BLaER1 (cell line): Measurements from ENCODE around the gene MAGI2.
A peak's percentile ranks its signal among the peaks of the same experiment; 100 is the strongest.

ENCODE experiments used
- H3K27ac ChIP-seq: shearing (Covaris generic); formaldehyde crosslinking; 2 replicates; pipeline ENCODE4 v1.8.1; 2022
- H3K27me3 ChIP-seq: shearing (Covaris generic); formaldehyde crosslinking; 2 replicates; pipeline ENCODE4 v1.8.1; 2022
- H3K36me3 ChIP-seq: shearing (Covaris generic); formaldehyde crosslinking; 2 replicates; pipeline ENCODE4 v1.8.1; 2022
- H3K4me1 ChIP-seq: shearing (Covaris generic); formaldehyde crosslinking; 2 replicates; pipeline ENCODE4 v1.8.1; 2022
- H3K4me2 ChIP-seq: shearing (Covaris generic); formaldehyde crosslinking; 2 replicates; pipeline ENCODE4 v1.8.1; 2022
- H3K4me3 ChIP-seq: shearing (Covaris generic); formaldehyde crosslinking; 2 replicates; pipeline ENCODE4 v1.8.1; 2022
- H3K9ac ChIP-seq: shearing (Covaris generic); formaldehyde crosslinking; 2 replicates; pipeline ENCODE4 v1.8.1; 2022
- H3K9me3 ChIP-seq: shearing (Covaris generic); formaldehyde crosslinking; 2 replicates; pipeline ENCODE4 v1.8.1; 2022
- H4K20me1 ChIP-seq: shearing (Covaris generic); formaldehyde crosslinking; 2 replicates; pipeline ENCODE4 v1.8.1; 2022
- Cebpa-rat ChIP-seq: shearing (Covaris generic); IDR thresholded peaks from 2 replicates; pipeline ENCODE4 v1.8.1; 2022

Gene MAGI2

DNA sequence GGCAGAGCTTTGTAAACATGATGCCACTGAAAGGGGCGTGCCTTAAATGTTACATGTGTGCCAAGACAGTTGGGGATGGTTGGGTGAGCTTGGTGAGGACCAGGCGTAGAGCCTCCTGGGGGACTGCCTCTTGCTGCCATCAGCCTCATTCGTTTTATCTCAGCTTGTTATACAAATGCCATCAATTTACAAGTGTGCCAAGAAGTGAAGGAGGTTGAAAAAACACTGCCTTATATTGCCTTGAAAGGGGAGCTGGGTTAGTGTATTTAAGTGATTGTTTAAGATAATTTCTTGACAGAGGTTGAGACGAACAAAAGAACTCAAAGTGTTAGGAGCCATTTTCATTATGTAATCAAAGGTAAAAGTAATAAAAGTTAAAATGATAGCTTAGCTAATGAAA lies 1300.2 kb downstream of the MAGI2 start:
- no peak overlapping the region for H3K9ac ChIP-seq
- no peak overlapping the region for H3K4me3 ChIP-seq
- H3K36me3 ChIP-seq = no peaks in the 10 kb centered on the region
- no peaks in the 10 kb centered on the region for H3K9me3 ChIP-seq
- TF ChIP-seq Cebpa-rat = no peak
- no peaks in the 10 kb centered on the region for H4K20me1 ChIP-seq
- peaks cover 10% of the 10 kb centered on the region for H3K4me1 ChIP-seq
- H3K4me2 ChIP-seq = peak overlapping the region; percentile 3; the same call in 1 of the 2 replicates
- H3K27me3 ChIP-seq = no peaks in the 10 kb centered on the region
- no peak overlapping the region for H3K27ac ChIP-seq

DNA sequence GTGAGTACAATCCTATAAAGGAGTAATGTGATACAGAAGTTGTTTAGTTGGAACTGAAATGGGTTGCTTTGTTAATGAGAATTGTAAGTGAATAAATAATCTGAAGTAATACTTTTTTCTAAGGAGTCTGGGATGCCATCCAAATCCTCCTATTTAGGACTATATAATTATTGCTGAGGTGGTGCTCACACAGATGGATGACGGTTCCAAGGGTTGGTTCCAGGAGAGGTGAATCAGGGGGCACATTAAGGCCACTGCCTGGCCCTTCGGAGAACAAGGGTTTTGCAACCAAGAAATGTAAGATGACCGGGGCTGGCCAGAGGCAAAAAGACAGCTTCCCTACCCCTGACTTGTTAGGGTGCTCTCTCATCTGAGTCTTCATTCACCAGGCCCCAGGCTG lies 1302.2 kb downstream of the MAGI2 start:
- H3K4me3 ChIP-seq = no peak overlapping the region
- no peak for TF ChIP-seq Cebpa-rat
- H3K27ac ChIP-seq = no peak overlapping the region
- H3K4me2 ChIP-seq = no peak overlapping the region
- H3K36me3 ChIP-seq = no peaks in the 10 kb centered on the region
- no peak overlapping the region for H3K9ac ChIP-seq
- H3K27me3 ChIP-seq = no peaks in the 10 kb centered on the region
- peaks cover 10% of the 10 kb centered on the region for H3K4me1 ChIP-seq
- no peaks in the 10 kb centered on the region for H3K9me3 ChIP-seq
- H4K20me1 ChIP-seq = no peaks in the 10 kb centered on the region

DNA sequence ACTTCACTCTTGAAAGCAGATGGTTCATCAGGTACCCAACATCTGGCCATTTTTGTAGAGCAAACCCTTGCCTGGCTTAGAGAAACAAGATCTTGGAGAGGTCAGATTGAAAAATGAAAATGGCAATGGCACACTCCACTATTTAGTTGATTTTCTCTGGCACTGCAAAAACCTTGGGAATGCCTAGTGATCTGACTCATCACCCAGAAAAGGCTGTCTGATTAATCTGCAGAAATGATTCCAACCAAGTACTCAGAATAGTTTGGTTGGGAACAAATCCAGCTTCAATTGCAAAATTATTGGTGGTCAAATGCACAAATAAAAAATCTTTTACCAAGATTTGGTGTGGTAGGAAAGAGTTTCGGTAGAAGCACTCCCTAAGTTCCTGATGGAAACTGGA lies 1303.7 kb downstream of the MAGI2 start:
- Histone ChIP-seq H3K4me3 (no peak overlapping the region), H3K9ac (no peak overlapping the region), H3K36me3 (no peaks in the 10 kb centered on the region), H3K27me3 (no peaks in the 10 kb centered on the region), H3K4me2 (no peak overlapping the region), H3K27ac (no peak overlapping the region), H3K9me3 (no peaks in the 10 kb centered on the region), H3K4me1 (peaks cover 10% of the 10 kb centered on the region), H4K20me1 (no peaks in the 10 kb centered on the region)
- no peak for TF ChIP-seq Cebpa-rat

DNA sequence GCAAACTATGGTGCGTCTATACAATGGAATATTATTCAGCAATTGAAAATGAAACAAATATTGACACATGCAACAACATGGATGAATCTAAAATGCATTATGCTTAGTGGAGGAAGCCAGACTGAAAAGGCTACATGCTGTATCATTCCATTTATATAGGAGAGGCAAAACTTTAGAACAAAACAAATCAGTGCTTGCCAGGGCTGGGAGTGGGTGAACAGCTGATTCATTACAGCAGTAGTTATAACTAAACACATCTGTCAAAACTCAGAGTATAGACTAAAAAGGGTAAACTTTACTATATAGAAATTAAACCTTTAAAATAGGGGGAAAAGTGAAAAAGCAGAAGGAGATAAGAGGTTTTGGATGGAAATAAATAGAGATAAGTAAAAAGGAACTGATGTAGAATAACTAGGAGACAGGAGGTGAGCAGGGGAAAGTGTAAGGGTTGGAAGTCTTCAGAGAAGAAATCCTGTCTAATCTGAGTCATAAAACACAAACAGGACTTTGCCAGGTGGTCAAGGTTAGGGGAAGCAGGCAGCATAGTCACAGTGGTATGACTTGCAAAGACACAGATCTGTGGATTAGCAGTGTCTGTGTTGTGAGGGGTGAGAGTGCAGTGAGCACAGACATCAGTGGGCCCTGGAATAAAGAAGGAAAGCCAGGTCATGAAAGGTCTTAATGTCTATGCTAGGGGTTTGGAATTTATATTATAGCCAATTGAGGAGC lies 1305.1 kb downstream of the MAGI2 start:
- Histone ChIP-seq H3K4me1 (peaks cover 5% of the 10 kb centered on the region), H3K36me3 (no peaks in the 10 kb centered on the region), H3K4me3 (no peak overlapping the region), H3K27ac (no peak overlapping the region), H4K20me1 (no peaks in the 10 kb centered on the region), H3K4me2 (no peak overlapping the region), H3K9me3 (no peaks in the 10 kb centered on the region), H3K27me3 (no peaks in the 10 kb centered on the region), H3K9ac (no peak overlapping the region)
- no peak for TF ChIP-seq Cebpa-rat

DNA sequence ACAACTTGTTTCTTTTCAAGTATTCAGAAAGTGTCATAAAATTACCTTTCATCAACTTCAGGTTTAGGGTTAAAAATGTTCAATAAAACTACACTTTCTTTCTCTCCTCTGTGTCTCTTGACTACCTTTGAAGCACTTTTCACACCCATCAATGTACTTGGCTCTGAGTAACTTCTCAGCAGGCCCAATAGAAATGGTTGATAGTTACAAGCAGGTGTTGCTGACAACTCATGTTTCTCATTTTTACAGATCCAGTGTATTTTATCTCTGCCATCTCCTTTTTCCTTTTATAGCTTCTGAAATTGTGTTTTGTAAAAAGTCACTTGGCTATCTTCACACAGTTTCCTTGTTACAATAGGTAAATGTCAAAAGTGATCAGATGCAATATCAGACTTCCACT lies 1306.9 kb downstream of the MAGI2 start:
- no peak for TF ChIP-seq Cebpa-rat
- no peak overlapping the region for H3K4me2 ChIP-seq
- no peak overlapping the region for H3K4me3 ChIP-seq
- H3K27me3 ChIP-seq = no peaks in the 10 kb centered on the region
- no peaks in the 10 kb centered on the region for H3K9me3 ChIP-seq
- H4K20me1 ChIP-seq = no peaks in the 10 kb centered on the region
- no peaks in the 10 kb centered on the region for H3K4me1 ChIP-seq
- no peak overlapping the region for H3K27ac ChIP-seq
- no peak overlapping the region for H3K9ac ChIP-seq
- H3K36me3 ChIP-seq = no peaks in the 10 kb centered on the region

DNA sequence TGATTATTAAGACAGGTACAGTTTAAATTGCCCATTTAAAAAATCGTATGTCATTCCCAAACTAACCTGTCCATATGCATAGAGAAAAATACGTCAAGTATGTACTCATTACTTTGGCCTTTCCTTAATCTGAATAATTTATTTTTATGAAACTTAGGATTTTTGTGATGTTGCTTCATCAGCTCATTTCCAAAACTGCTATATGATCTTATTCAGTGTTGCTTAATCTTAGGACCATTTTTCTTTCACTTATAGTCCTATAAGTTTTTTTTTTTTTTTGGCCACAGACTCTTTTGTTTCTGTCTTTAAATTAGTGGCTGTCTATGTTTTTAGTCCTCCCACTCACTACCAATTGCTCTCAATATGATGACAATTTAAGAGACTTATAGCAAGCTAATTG lies 1309.8 kb downstream of the MAGI2 start:
- Histone ChIP-seq H3K4me1 (no peaks in the 10 kb centered on the region), H3K36me3 (no peaks in the 10 kb centered on the region), H3K27ac (no peak overlapping the region), H4K20me1 (no peaks in the 10 kb centered on the region), H3K9ac (no peak overlapping the region), H3K9me3 (no peaks in the 10 kb centered on the region), H3K27me3 (no peaks in the 10 kb centered on the region), H3K4me2 (no peak overlapping the region), H3K4me3 (no peak overlapping the region)
- no peak for TF ChIP-seq Cebpa-rat

DNA sequence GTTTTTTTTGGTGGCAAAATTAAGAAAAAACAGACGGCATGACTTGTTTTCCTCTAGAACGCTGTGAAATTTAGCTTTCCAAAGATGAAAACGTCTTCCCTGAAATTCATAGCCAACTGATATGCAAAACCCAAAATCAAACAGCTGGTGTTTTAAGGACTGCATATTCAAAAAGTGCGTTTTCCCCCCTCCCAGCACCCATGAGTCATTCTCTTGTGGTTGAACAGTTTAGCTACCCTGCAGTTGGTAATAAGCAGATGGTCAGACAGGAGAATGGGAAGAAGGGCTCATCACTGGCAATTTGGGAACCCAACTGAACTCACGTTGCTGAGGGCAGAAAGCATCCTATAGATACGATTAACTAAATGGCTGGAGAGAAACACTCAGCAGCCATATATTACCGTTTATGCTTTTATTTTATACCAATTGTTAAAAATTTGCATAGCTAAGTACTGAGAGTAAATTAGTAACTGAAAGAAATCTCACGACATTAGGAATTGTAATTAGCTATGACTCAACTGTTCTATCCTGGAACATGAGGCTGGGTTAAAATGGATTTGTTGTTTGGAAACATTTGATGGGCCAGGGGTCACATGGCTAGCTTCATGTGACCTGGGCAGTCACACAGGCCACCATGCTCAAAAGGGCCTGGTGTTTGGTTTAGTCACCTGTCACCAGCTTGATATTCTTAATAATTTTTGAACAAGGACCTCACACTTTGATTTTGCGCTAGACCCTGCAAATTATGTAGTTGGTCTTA lies 1311.8 kb downstream of the MAGI2 start:
- Histone ChIP-seq H4K20me1 (no peaks in the 10 kb centered on the region), H3K9me3 (no peaks in the 10 kb centered on the region), H3K4me1 (no peaks in the 10 kb centered on the region), H3K4me3 (no peak overlapping the region), H3K9ac (no peak overlapping the region), H3K36me3 (no peaks in the 10 kb centered on the region), H3K4me2 (no peak overlapping the region), H3K27me3 (no peaks in the 10 kb centered on the region), H3K27ac (no peak overlapping the region)
- no peak for TF ChIP-seq Cebpa-rat

DNA sequence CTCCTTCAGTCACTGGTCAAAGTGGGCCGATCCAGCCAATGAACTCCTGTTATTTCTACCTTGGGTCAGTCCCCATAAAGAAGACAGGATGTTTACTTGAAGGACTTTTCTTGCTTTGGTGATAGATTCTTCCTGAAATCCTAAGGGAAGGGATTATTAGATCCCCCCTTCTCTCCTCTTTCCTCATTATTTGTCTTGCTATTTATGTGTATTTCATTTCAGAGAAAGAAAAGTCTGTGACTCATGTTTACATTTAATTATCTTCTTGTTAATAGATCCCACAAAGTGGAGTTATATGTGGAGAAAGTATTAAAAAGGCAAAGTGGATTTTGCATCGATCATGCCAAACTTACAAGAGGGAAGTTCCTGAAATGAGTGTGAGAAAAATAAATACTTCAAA lies 1313.4 kb downstream of the MAGI2 start:
- Histone ChIP-seq H3K27ac (no peak overlapping the region), H3K4me3 (no peak overlapping the region), H3K9me3 (no peaks in the 10 kb centered on the region), H4K20me1 (no peaks in the 10 kb centered on the region), H3K4me1 (no peaks in the 10 kb centered on the region), H3K27me3 (no peaks in the 10 kb centered on the region), H3K36me3 (no peaks in the 10 kb centered on the region), H3K4me2 (no peak overlapping the region), H3K9ac (no peak overlapping the region)
- TF ChIP-seq Cebpa-rat = no peak

DNA sequence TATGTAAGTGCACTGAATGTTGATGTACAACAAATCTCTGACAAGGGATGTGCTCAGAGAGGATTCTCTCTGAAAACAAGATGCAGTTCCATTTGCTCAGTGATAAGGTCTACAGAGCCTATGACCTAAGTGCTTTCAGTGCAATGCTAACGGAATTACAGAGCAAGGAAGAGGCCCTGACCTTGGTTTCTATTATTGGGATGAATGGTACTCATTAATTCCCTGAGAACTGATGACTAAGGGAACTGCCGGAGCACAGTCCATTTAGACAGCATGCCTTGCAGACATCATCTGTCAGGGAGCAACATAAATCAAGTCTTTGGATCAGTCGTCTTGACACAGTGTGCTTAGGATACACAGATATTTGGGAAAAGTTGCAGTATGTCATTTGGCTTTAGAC lies 1314.1 kb downstream of the MAGI2 start:
- Histone ChIP-seq H3K4me3 (no peak overlapping the region), H3K36me3 (no peaks in the 10 kb centered on the region), H3K27me3 (no peaks in the 10 kb centered on the region), H3K9me3 (no peaks in the 10 kb centered on the region), H3K4me1 (no peaks in the 10 kb centered on the region), H4K20me1 (no peaks in the 10 kb centered on the region), H3K9ac (no peak overlapping the region), H3K27ac (no peak overlapping the region), H3K4me2 (no peak overlapping the region)
- no peak for TF ChIP-seq Cebpa-rat

DNA sequence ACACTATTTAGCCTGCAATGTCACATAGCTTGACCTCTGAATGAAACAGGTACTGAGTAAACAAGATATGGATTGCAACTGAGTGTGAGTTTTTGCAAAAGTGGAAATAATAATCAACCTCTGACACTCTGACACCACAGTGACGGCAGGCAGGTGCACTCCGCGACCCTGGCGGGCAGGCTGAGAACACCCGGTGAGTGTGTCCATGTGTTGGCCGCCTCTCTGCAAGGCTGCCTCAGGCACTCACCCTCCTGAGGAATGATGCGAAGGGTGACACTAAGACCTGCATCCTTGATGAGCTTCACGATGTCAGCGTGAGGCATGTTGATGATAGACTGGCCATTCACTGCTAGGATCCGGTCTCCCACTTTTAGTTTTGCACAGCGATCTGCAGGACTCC lies 1318.7 kb downstream of the MAGI2 start:
- Histone ChIP-seq H3K9ac (no peak overlapping the region), H3K4me1 (no peaks in the 10 kb centered on the region), H3K27me3 (no peaks in the 10 kb centered on the region), H3K9me3 (no peaks in the 10 kb centered on the region), H3K4me3 (no peak overlapping the region), H3K4me2 (no peak overlapping the region), H3K36me3 (no peaks in the 10 kb centered on the region), H3K27ac (no peak overlapping the region), H4K20me1 (no peaks in the 10 kb centered on the region)
- TF ChIP-seq Cebpa-rat = no peak
